GM10248 (cell line): ENCODE data around the gene HRH3.

Experiments used
- CTCF ChIA-PET: fragments of 300-600 bp; sonication (Branson Sonifier 250); formaldehyde crosslinking; extraction: SDS; loops from one replicate; lab custom pipeline; 2021; ENCODE audit warnings: antibody characterized with exemption; lab: Yijun Ruan, JAX
- POLR2A ChIA-PET: fragments of 350-650 bp; sonication (Branson Sonifier 250); formaldehyde crosslinking; extraction: SDS; loops from one replicate; lab custom pipeline; 2020; ENCODE audit warnings: antibody characterized with exemption; lab: Yijun Ruan, JAX
- DNase-seq: peaks from one replicate; pipeline ENCODE4 v3.0.0; 2012; ENCODE audit errors: extremely low spot score
- CTCF ChIP-seq: IDR thresholded peaks from 2 replicates; pipeline ENCODE4 v1.5.1; 2012; ENCODE audit warnings: mild to moderate bottlenecking, low read depth; ENCODE audit errors: extremely low read depth, missing control alignments, control extremely low read depth

The HRH3 gene

GRCh38 chr20:62246431-62246830 lies 26.4 kb upstream of the HRH3 start:
- TF ChIP-seq CTCF: no peak
- no peak for DNase-seq
- ChIA-PET CTCF (interaction anchor here (1.0 kb wide), 1 partner anchor 240 kb away, joined by 3 read pairs; no protein-coding TSS in a partner anchor), POLR2A (no interaction called here)

GRCh38 chr20:62245911-62246280 lies 25.8 kb upstream of the HRH3 start:
- CTCF ChIA-PET: no interaction called here
- POLR2A ChIA-PET: no interaction called here

GRCh38 chr20:62244644-62245108 lies 24.6 kb upstream of the HRH3 start:
- POLR2A ChIA-PET: interaction anchor here (0.7 kb wide), 1 partner anchor 234 kb away, joined by 3 read pairs; no protein-coding TSS in a partner anchor

More at GRCh38 chr20:62245911-62246280, 25.8 kb upstream of the HRH3 start:
- no peak for DNase-seq
- TF ChIP-seq CTCF: no peak

GRCh38 chr20:62243906-62244515 lies 23.9 kb upstream of the HRH3 start:
- no peak for DNase-seq
- CTCF ChIA-PET: no interaction called here
- POLR2A ChIA-PET: no interaction called here
- TF ChIP-seq CTCF: no peak

More at GRCh38 chr20:62244644-62245108, 24.6 kb upstream of the HRH3 start:
- TF ChIP-seq CTCF: no peak
- CTCF ChIA-PET: no interaction called here
- DNase-seq: no peak

GRCh38 chr20:62243106-62243505 lies 23.0 kb upstream of the HRH3 start:
- no peak for DNase-seq
- ChIA-PET CTCF (no interaction called here), POLR2A (no interaction called here)
- no peak for TF ChIP-seq CTCF

- CTCF ChIA-PET: no interaction called here
Measured at GRCh38 chr20:62242176-62242575, 22.1 kb upstream of the HRH3 start.

More at GRCh38 chr20:62242176-62242575, 22.1 kb upstream of the HRH3 start:
- no peak for TF ChIP-seq CTCF
- no peak for DNase-seq
- POLR2A ChIA-PET: no interaction called here
